Neural crest cell (in vitro differentiated cells): ENCODE data around the gene SLC22A7. TPM values are rescaled to one million over a fixed set of nuclear protein-coding genes. Genes with fewer than 3 reads are reported as not detected.

Experiments used
- DNase-seq: peaks from one replicate; pipeline ENCODE4 v3.0.0; 2021; ENCODE audit warnings: low read depth, mixed read lengths, low spot score
- H3K27ac Mint-ChIP-seq: one replicate; pipeline ENCODE4 v1.8.0; 2021; ENCODE audit warnings: mild to moderate bottlenecking, mixed read lengths; ENCODE audit not compliant: unreplicated experiment
- H3K27me3 Mint-ChIP-seq: 2 replicates; pipeline ENCODE4 v1.8.0; 2021; ENCODE audit warnings: low read depth, mild to moderate bottlenecking, mixed read lengths
- H3K36me3 Mint-ChIP-seq: 2 replicates; pipeline ENCODE4 v1.8.0; 2021; ENCODE audit warnings: low read depth, mild to moderate bottlenecking, mixed read lengths
- H3K4me1 Mint-ChIP-seq: 2 replicates; pipeline ENCODE4 v1.8.0; 2021; ENCODE audit warnings: mixed read lengths
- H3K4me3 Mint-ChIP-seq: one replicate; pipeline ENCODE4 v1.8.0; 2021; ENCODE audit warnings: mild to moderate bottlenecking, mixed read lengths
- H3K9me3 Mint-ChIP-seq: 2 replicates; pipeline ENCODE4 v1.8.0; 2021; ENCODE audit warnings: mixed read lengths
- CTCF ChIP-seq: fragments of 200-600 bp; sonication (generic); conservative IDR thresholded peaks from 2 replicates; pipeline ENCODE4 v1.5.0; 2021; ENCODE audit warnings: antibody characterized with exemption, mild to moderate bottlenecking
- total RNA-seq: library from RNA; stranded (reverse); gene quantifications from 2 replicates; pipeline ENCODE4 v1.2.1, GENCODE V29; 2021

The SLC22A7 gene
- total RNA-seq, 1 donor from 2014 or later, result 0.37 TPM

- Mint-ChIP-seq H3K9me3 (no peaks in the 10 kb centered on the region), H3K27ac (no peak overlapping the region), H3K36me3 (no peaks in the 10 kb centered on the region), H3K27me3 (peaks cover 2% of the 10 kb centered on the region), H3K4me1 (peaks cover 6% of the 10 kb centered on the region), H3K4me3 (no peak overlapping the region)
- TF ChIP-seq CTCF, result no peak
- no peak for DNase-seq
These were observed 14.6 kb upstream of the SLC22A7 start for GRCh38 chr6:43283514-43283901.

- no peak overlapping the region for H3K27ac Mint-ChIP-seq
- peaks cover 2% of the 10 kb centered on the region for H3K27me3 Mint-ChIP-seq
- no peak for TF ChIP-seq CTCF
- no peak for DNase-seq
- no peaks in the 10 kb centered on the region for H3K36me3 Mint-ChIP-seq
- H3K4me1 Mint-ChIP-seq, result peaks cover 4% of the 10 kb centered on the region
- H3K4me3 Mint-ChIP-seq, result no peak overlapping the region
- no peaks in the 10 kb centered on the region for H3K9me3 Mint-ChIP-seq
These were observed 14.2 kb upstream of the SLC22A7 start for GRCh38 chr6:43283905-43284304.

GRCh38 chr6:43284991-43285781, 12.9 kb upstream of the SLC22A7 start:
- Mint-ChIP-seq H3K36me3 (no peaks in the 10 kb centered on the region), H3K4me3 (no peak overlapping the region), H3K9me3 (no peaks in the 10 kb centered on the region), H3K4me1 (peaks cover 4% of the 10 kb centered on the region), H3K27me3 (peaks cover 2% of the 10 kb centered on the region), H3K27ac (no peak overlapping the region)
- TF ChIP-seq CTCF, result no peak
- DNase-seq, result no peak

- DNase-seq, result no peak
- Mint-ChIP-seq H3K9me3 (no peaks in the 10 kb centered on the region), H3K27me3 (no peaks in the 10 kb centered on the region), H3K4me1 (peaks cover 4% of the 10 kb centered on the region), H3K27ac (no peak overlapping the region), H3K36me3 (no peaks in the 10 kb centered on the region), H3K4me3 (no peak overlapping the region)
- TF ChIP-seq CTCF, result no peak
These were observed 12.2 kb upstream of the SLC22A7 start for GRCh38 chr6:43285832-43286231.

GRCh38 chr6:43286456-43286979, 11.5 kb upstream of the SLC22A7 start:
- Mint-ChIP-seq H3K4me1 (peaks cover 4% of the 10 kb centered on the region), H3K9me3 (no peaks in the 10 kb centered on the region), H3K36me3 (no peaks in the 10 kb centered on the region), H3K4me3 (no peak overlapping the region), H3K27ac (no peak overlapping the region), H3K27me3 (no peaks in the 10 kb centered on the region)
- TF ChIP-seq CTCF, result no peak
- no peak for DNase-seq
